ENCODE measurements around the gene PTPRR. TPM values are rescaled to one million over a fixed set of nuclear protein-coding genes. Genes with fewer than 3 reads are reported as not detected.

The PTPRR gene
- total and polyA plus RNA-seq, 12 donors, result 0.11 to 3.7 (median 0.56) TPM; not detected in 1

GRCh38 chr12:70771581-70771980 is 149.0 kb downstream of the PTPRR start:
- no peak for TF ChIP-seq POLR2A (IDR thresholded peaks at IDR 0.05)
- no peak for TF ChIP-seq CTCF (IDR thresholded peaks at IDR 0.05)
- Histone ChIP-seq H3K27me3 (no peaks in the 10 kb centered on the region), H3K4me1 (replicated peaks in 1 of 2) (no peaks in the 10 kb centered on the region), H3K36me3 (replicated peaks in 1 of 2) (no peaks in the 10 kb centered on the region), H3K27ac (no peak overlapping the region), H3K9me3 (replicated peaks in 1 of 3) (no peaks in the 10 kb centered on the region), H3K4me3 (no peak overlapping the region)
- DNase-seq, result no peak
- intact Hi-C loops (cut with DNase I), result no loop called here

GRCh38 chr12:70763666-70764065 is 156.9 kb downstream of the PTPRR start:
- Histone ChIP-seq H3K36me3 (replicated peaks in 1 of 2) (no peaks in the 10 kb centered on the region), H3K4me3 (no peak overlapping the region), H3K9me3 (replicated peaks in 1 of 3) (no peaks in the 10 kb centered on the region), H3K4me1 (replicated peaks in 1 of 2) (no peaks in the 10 kb centered on the region), H3K27me3 (no peaks in the 10 kb centered on the region), H3K27ac (no peak overlapping the region)
- 67 to 88% (median 78%) methylated on average over 2 of the region's 2 CpGs for WGBS, 4 donors
- no peak for DNase-seq
- TF ChIP-seq CTCF (IDR thresholded peaks at IDR 0.05) (no peak), POLR2A (IDR thresholded peaks at IDR 0.05) (no peak)
- intact Hi-C loops (cut with DNase I), result no loop called here

- intact Hi-C loops (cut with DNase I), result no loop called here
- no peak for TF ChIP-seq CTCF (IDR thresholded peaks at IDR 0.05)
- no peak for TF ChIP-seq POLR2A (IDR thresholded peaks at IDR 0.05)
Observed at GRCh38 chr12:70762000-70762399, 158.5 kb downstream of the PTPRR start.

GRCh38 chr12:70759161-70759918 is 161.2 kb downstream of the PTPRR start:
- WGBS, 4 donors, result 77 to 89% (median 87%) methylated on average over 12 of the region's 12 CpGs
- Histone ChIP-seq H3K4me1 (replicated peaks in 1 of 2) (no peaks in the 10 kb centered on the region), H3K27me3 (no peaks in the 10 kb centered on the region), H3K9me3 (replicated peaks in 1 of 3) (no peaks in the 10 kb centered on the region), H3K36me3 (replicated peaks in 1 of 2) (no peaks in the 10 kb centered on the region), H3K27ac (no peak overlapping the region), H3K4me3 (no peak overlapping the region)
- no peak for TF ChIP-seq POLR2A (IDR thresholded peaks at IDR 0.05)
- no peak for TF ChIP-seq CTCF (IDR thresholded peaks at IDR 0.05)
- intact Hi-C loops (cut with DNase I), result no loop called here
- no peak for DNase-seq

More at GRCh38 chr12:70762000-70762399, 158.5 kb downstream of the PTPRR start:
- Histone ChIP-seq H3K4me1 (replicated peaks in 1 of 2) (no peaks in the 10 kb centered on the region), H3K9me3 (replicated peaks in 1 of 3) (no peaks in the 10 kb centered on the region), H3K4me3 (no peak overlapping the region), H3K27ac (no peak overlapping the region), H3K27me3 (no peaks in the 10 kb centered on the region), H3K36me3 (replicated peaks in 1 of 2) (no peaks in the 10 kb centered on the region)
- 57 to 79% (median 74%) methylated on average over 2 of the region's 2 CpGs for WGBS, 4 donors
- DNase-seq, result no peak

Measured in adrenal gland (tissue), 12 donors.